Uterus (tissue), 2 donors: Measurements from ENCODE around the gene OAS2.

Source experiments
- CTCF ChIP-seq, 4 experiments: fragments of 200-600 bp in 2 of 4; fragments of 450-650 bp in 2 of 4; sonication (generic) in 2 of 4; IDR thresholded peaks; one replicate each; pipeline ENCODE4 v1.5.1; 2016 to 2019; ENCODE audit warnings: antibody characterized with exemption in 4 of 4, mild to moderate bottlenecking in 2 of 4, moderate library complexity in 1 of 4
- POLR2A ChIP-seq, 2 donors: fragments of 450-650 bp; IDR thresholded peaks; one replicate each; pipeline ENCODE4 v1.6.1; 2016; ENCODE audit warnings: antibody characterized with exemption in 2 of 2, mild to moderate bottlenecking in 1 of 2, moderate library complexity in 1 of 2

- TF ChIP-seq CTCF (IDR thresholded peaks at IDR 0.05) (no peak), POLR2A (IDR thresholded peaks at IDR 0.05) (no peak)
These were observed 15.0 kb upstream of the OAS2 start for GRCh38 chr12:112963227-112963861.
